Measurements from ENCODE around the gene METTL18.

DNA sequence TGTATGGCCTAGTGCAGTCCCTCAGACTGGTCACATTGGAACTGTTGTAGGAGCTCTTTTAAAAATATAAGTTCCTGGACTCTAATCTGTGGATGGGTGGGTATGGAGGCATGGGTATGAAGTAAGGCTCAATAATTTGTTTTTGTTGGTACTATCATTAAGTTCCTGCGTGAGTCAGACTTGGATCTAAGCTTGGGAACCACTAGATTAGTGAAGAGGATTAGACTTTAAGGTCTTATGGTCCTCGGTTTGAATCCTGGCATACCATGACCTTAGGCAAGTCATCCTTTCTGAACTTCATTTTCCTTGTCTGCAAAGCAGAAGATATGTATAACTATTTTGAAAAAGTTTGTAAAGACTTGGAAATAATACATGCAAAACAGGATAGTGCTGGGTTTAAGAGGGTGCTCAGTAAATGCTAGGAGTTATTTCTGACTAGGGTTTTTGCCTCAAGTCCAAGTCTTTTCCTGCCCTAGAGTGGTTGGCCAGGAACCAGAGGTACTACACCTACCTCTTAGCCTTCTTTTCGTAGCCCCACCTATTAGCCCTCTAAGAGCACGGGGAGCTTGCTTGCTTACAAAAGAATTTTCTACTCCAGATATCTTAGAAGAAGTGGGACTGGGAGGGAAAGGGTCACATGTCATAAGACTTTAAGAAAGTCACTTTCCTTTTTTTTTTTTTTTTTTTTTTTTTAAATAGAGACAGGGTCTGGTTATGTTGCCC is 38.6 kb upstream of the METTL18 start:
- no peak for TF ChIP-seq RARB (CRISPR knock-in tag; IDR thresholded peaks at IDR 0.05)
- no peak for TF ChIP-seq ZNF8 (CRISPR knock-in tag; IDR thresholded peaks at IDR 0.05)
- no peak for TF ChIP-seq SNAI2 (CRISPR knock-in tag; IDR thresholded peaks at IDR 0.05)
- no peak for TF ChIP-seq ESRRG (CRISPR knock-in tag; IDR thresholded peaks at IDR 0.05)
- no peak for TF ChIP-seq ZFP3 (CRISPR knock-in tag; IDR thresholded peaks at IDR 0.05)
- TF ChIP-seq TCF4 (CRISPR knock-in tag; IDR thresholded peaks at IDR 0.05; ENCODE audit: borderline replicate concordance) = no peak
- TF ChIP-seq ZFP30 (CRISPR knock-in tag; IDR thresholded peaks at IDR 0.05) = no peak
- TF ChIP-seq, protein P1, sequence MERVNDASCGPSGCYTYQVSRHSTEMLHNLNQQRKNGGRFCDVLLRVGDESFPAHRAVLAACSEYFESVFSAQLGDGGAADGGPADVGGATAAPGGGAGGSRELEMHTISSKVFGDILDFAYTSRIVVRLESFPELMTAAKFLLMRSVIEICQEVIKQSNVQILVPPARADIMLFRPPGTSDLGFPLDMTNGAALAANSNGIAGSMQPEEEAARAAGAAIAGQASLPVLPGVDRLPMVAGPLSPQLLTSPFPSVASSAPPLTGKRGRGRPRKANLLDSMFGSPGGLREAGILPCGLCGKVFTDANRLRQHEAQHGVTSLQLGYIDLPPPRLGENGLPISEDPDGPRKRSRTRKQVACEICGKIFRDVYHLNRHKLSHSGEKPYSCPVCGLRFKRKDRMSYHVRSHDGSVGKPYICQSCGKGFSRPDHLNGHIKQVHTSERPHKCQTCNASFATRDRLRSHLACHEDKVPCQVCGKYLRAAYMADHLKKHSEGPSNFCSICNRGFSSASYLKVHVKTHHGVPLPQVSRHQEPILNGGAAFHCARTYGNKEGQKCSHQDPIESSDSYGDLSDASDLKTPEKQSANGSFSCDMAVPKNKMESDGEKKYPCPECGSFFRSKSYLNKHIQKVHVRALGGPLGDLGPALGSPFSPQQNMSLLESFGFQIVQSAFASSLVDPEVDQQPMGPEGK (CRISPR knock-in tag; IDR thresholded peaks at IDR 0.05; ENCODE audit: borderline replicate concordance) = no peak
- TF ChIP-seq ZNF70 (CRISPR knock-in tag; IDR thresholded peaks at IDR 0.05) = no peak
- no peak for TF ChIP-seq ARNTL (CRISPR knock-in tag; IDR thresholded peaks at IDR 0.05; ENCODE audit: borderline replicate concordance, low read depth)
- no peak for TF ChIP-seq OSR1 (CRISPR knock-in tag; IDR thresholded peaks at IDR 0.05)
- TF ChIP-seq ZC3H10 (CRISPR knock-in tag; IDR thresholded peaks at IDR 0.05) = no peak

Data from SK-N-SH treated with all-trans-retinoic acid at 6 μM for 48 hours (cell line).